K562 (cell line): ENCODE measurements around the gene GADL1. TPM values are rescaled to one million over a fixed set of nuclear protein-coding genes. Genes with fewer than 3 reads are reported as not detected.

ENCODE experiments used
- ATAC-seq: fragments of 200-7000 bp; cut with Tn5 transposase; 3 replicates; pipeline ENCODE4 v1.9.1; 2020; ENCODE audit warnings: moderate library complexity
- BruUV-seq: library from RNA; stranded (reverse); fragments of 400-500 nt; replicated peaks from 2 replicates; lab custom pipeline; 2021; lab: Mats Ljungman, UMichigan
- CTCF ChIA-PET: fragments of 300-600 bp; formaldehyde crosslinking; extraction: SDS; loops from one replicate; lab custom pipeline; 2021; ENCODE audit warnings: low intra/inter-chr PET ratio; lab: Yijun Ruan, JAX
- POLR2A ChIA-PET: fragments of 300-600, 350-650 bp; sonication (Branson Sonifier 250); formaldehyde crosslinking; extraction: SDS; loops from one replicate; lab custom pipeline; 2021; ENCODE audit warnings: antibody characterized with exemption, inconsistent platforms; lab: Yijun Ruan, JAX
- DNase-seq, 4 experiments: peaks; one replicate each; pipeline versions ENCODE4 v3.0.0 to v3.0.0-alpha.2; 2011 to 2018; ENCODE audit warnings: low spot score in 3 of 4, mixed read lengths in 3 of 4; ENCODE audit errors: extremely low read depth in 1 of 4
- FAIRE-seq: peaks from 2 replicates; lab custom pipeline; 2011; peaks lifted over from hg19 to GRCh38; lab: Jason Lieb, UNC
- H2AFZ ChIP-seq: 2 replicates; pipeline ENCODE4 v1.6.0; 2011; ENCODE audit warnings: low read depth, low read length, control low read depth, inconsistent platforms
- H3K27ac ChIP-seq: fragments of 200-600 bp; 3 replicates; pipeline ENCODE4 v1.8.0; 2011; ENCODE audit warnings: low read depth, mild to moderate bottlenecking, control low read depth, inconsistent platforms, low read length, moderate library complexity, mixed read lengths; ENCODE audit errors: extremely low read depth
- H3K27me3 ChIP-seq, 2 experiments: fragments of 300-600 bp in 1 of 2; 2 replicates in 1 of 2; 3 replicates in 1 of 2; pipeline versions ENCODE4 v1.6.0 to v1.8.0; 2011; ENCODE audit warnings: inconsistent platforms in 2 of 2, low read length in 2 of 2, mild to moderate bottlenecking in 1 of 2, mixed read lengths in 1 of 2, moderate library complexity in 1 of 2; ENCODE audit not compliant: control insufficient read depth in 2 of 2, insufficient read depth in 2 of 2
- H3K36me3 ChIP-seq: fragments of 300-600 bp; 3 replicates; pipeline ENCODE4 v1.8.0; 2011; ENCODE audit warnings: mild to moderate bottlenecking, low read length, inconsistent platforms; ENCODE audit not compliant: control insufficient read depth, insufficient read depth
- H3K4me1 ChIP-seq, 2 experiments: fragments of 200-600 bp in 1 of 2; replicated peaks in 1 of 2; 2 replicates in 1 of 2; 3 replicates in 1 of 2; pipeline versions ENCODE4 v1.5.1 to v1.8.0; 2011; ENCODE audit warnings: inconsistent platforms in 2 of 2, low read length in 2 of 2, mild to moderate bottlenecking in 1 of 2, mixed read lengths in 1 of 2, moderate library complexity in 1 of 2; ENCODE audit not compliant: control insufficient read depth in 2 of 2, insufficient read depth in 2 of 2
- H3K4me2 ChIP-seq: 2 replicates; pipeline ENCODE4 v1.6.1; 2011; ENCODE audit warnings: low read length, control low read depth, inconsistent platforms, mixed read lengths; ENCODE audit not compliant: insufficient read depth
- H3K4me3 ChIP-seq: fragments of 200-600 bp; sonication (generic), shearing (Covaris generic); 2 replicates; pipeline ENCODE4 v1.5.1; 2016; ENCODE audit warnings: control low read depth, inconsistent platforms
- H3K79me2 ChIP-seq: fragments of 200-600 bp; 3 replicates; pipeline ENCODE4 v1.8.0; 2011; ENCODE audit warnings: low read length, inconsistent platforms; ENCODE audit not compliant: control insufficient read depth, insufficient read depth
- H3K9ac ChIP-seq, 2 experiments: 2 replicates each; pipeline versions ENCODE4 v1.6.0 to v1.6.1; 2011; ENCODE audit warnings: low read depth in 2 of 2, low read length in 2 of 2, control low read depth in 1 of 2, inconsistent platforms in 1 of 2, mild to moderate bottlenecking in 1 of 2, mixed read lengths in 1 of 2; ENCODE audit not compliant: insufficient read depth in 1 of 2
- H3K9me1 ChIP-seq: one replicate; pipeline ENCODE4 v1.6.0; 2011; ENCODE audit warnings: inconsistent platforms, mild to moderate bottlenecking, low read length, moderate library complexity; ENCODE audit not compliant: control insufficient read depth, insufficient read depth
- H3K9me3 ChIP-seq: replicated peaks from 2 replicates; pipeline ENCODE4 v1.5.1; 2011; ENCODE audit warnings: low read depth, low read length, inconsistent platforms; ENCODE audit not compliant: control insufficient read depth, insufficient read depth
- H4K20me1 ChIP-seq: replicated peaks from 2 replicates; pipeline ENCODE4 v1.6.1; 2011; ENCODE audit warnings: low read length, inconsistent platforms, mixed read lengths; ENCODE audit not compliant: control insufficient read depth, insufficient read depth
- ARID1B ChIP-seq: fragments of 450-650 bp; IDR thresholded peaks from 2 replicates; pipeline ENCODE4 v1.6.1; 2016; ENCODE audit warnings: antibody characterized with exemption, mild to moderate bottlenecking, inconsistent platforms
- CXXC5 ChIP-seq: fragments of 250-450 bp; sonication (Bioruptor Pico); IDR thresholded peaks from 2 replicates; pipeline ENCODE4 v1.8.0; 2022; ENCODE audit warnings: inconsistent platforms, mild to moderate bottlenecking, moderate library complexity
- DIDO1 ChIP-seq: fragments of 450-650 bp; IDR thresholded peaks from 2 replicates; pipeline ENCODE4 v1.6.1; 2016; ENCODE audit warnings: low read depth, missing biosample characterization, missing genetic modification characterization
- GABPB1 ChIP-seq: sonication (generic); formaldehyde crosslinking; IDR thresholded peaks from 2 replicates; pipeline ENCODE4 v1.8.0; 2022; ENCODE audit warnings: mild to moderate bottlenecking, missing genetic modification reagents
- HMG20B ChIP-seq: fragments of 250-450 bp; sonication (Bioruptor Pico); IDR thresholded peaks from 2 replicates; pipeline ENCODE4 v1.5.0; 2021; ENCODE audit warnings: mild to moderate bottlenecking
- IFI16 ChIP-seq: fragments of 250-450 bp; sonication (Bioruptor Pico); IDR thresholded peaks from 2 replicates; pipeline ENCODE4 v2.1.2; 2022; ENCODE audit warnings: mild to moderate bottlenecking, inconsistent platforms
- KDM2B ChIP-seq: fragments of 250-450 bp; sonication (Bioruptor Pico); IDR thresholded peaks from 2 replicates; pipeline ENCODE4 v1.8.0; 2021; ENCODE audit warnings: mild to moderate bottlenecking, moderate library complexity
- PTTG1 ChIP-seq: fragments of 450-650 bp; IDR thresholded peaks from 2 replicates; pipeline ENCODE4 v1.6.1; 2016; ENCODE audit warnings: low read depth, mild to moderate bottlenecking, missing genetic modification characterization, missing compliant biosample characterization
- RAD51 ChIP-seq: fragments of 450-650 bp; IDR thresholded peaks from 2 replicates; pipeline ENCODE4 v1.7.1; 2016; ENCODE audit warnings: low read depth, mild to moderate bottlenecking, borderline replicate concordance
- ZFP30 ChIP-seq: fragments of 250-450 bp; sonication (Bioruptor Pico); IDR thresholded peaks from 2 replicates; pipeline ENCODE4 v1.8.0; 2022; ENCODE audit warnings: moderate library complexity, mild to moderate bottlenecking, inconsistent platforms, borderline replicate concordance
- ZNF507 ChIP-seq: conservative IDR thresholded peaks from 2 replicates; pipeline ENCODE4 v1.6.1; 2017; ENCODE audit warnings: missing genetic modification characterization, missing compliant biosample characterization
- WGBS: fragments of 100-300 bp; shearing (Covaris generic); methylation state at CpG from one replicate; pipeline ENCODE4 v1.1.6; 2016; ENCODE audit warnings: low coverage, mixed read lengths; ENCODE audit not compliant: insufficient coverage; ENCODE audit errors: missing lambda C conversion rate; 5-methylcytosine and 5-hydroxymethylcytosine counted together
- in situ Hi-C: fragments of 300-500 bp; cut with MboI; formaldehyde crosslinking; loops from 4 replicates; pipeline ENCODE4 v1.15.0; 2018; ENCODE audit warnings: inconsistent platforms, mixed read lengths
- intact Hi-C: fragments of 100-400 bp; cut with micrococcal nuclease; formaldehyde crosslinking; loops from 2 replicates; pipeline ENCODE4 v1.14.2; 2022
- polyA plus RNA-seq, 8 experiments: library from polyadenylated mRNA; depleted of rRNA in 4 of 8; stranded (reverse) in 5 of 8; unstranded in 3 of 8; fragments of >200 nt; fragmentation: Nextera tagmentation in 2 of 8; fragmentation: Illumina TruSeq in 1 of 8; extraction: Ambion mirVana in 2 of 8; extraction: Trizol in 1 of 8; gene quantifications; 2 replicates each; pipeline versions ENCODE4 v1.2.1 to v1.2.3, GENCODE V29; 2011 to 2014; ENCODE audit warnings: inconsistent platforms in 1 of 8, missing spikeins in 1 of 8
- total RNA-seq, 7 experiments: library from RNA; depleted of rRNA in 6 of 7; stranded (reverse); fragments of >200 nt in 6 of 7; fragmentation: Illumina TruSeq in 2 of 7; extraction: Trizol in 2 of 7; gene quantifications; 2 replicates each; pipeline versions ENCODE4 v1.2.1 to v1.2.3, GENCODE V29; 2011 to 2021; ENCODE audit warnings: low replicate concordance in 1 of 7
- TF ChIP-seq, protein P1 (sequence below): fragments of 250-450 bp; sonication (Bioruptor Pico); IDR thresholded peaks from 2 replicates; pipeline ENCODE4 v1.5.0; 2021; ENCODE audit warnings: mild to moderate bottlenecking, borderline replicate concordance
- TF ChIP-seq, protein P2 (sequence below): sonication (generic); formaldehyde crosslinking; IDR thresholded peaks from 2 replicates; pipeline ENCODE4 v1.8.1; 2023; ENCODE audit warnings: mild to moderate bottlenecking, missing genetic modification reagents
- TF ChIP-seq, protein P3 (sequence below): fragments of 450-650 bp; IDR thresholded peaks from 2 replicates; pipeline ENCODE4 v1.6.1; 2016; ENCODE audit warnings: antibody characterized with exemption
- TF ChIP-seq, protein P4 (sequence below): fragments of 200-800 bp; sonication (Bioruptor generic); IDR thresholded peaks from 2 replicates; pipeline ENCODE4 v1.6.1; 2017; ENCODE audit warnings: missing genetic modification characterization, missing compliant biosample characterization

GADL1 gene
- total and polyA plus RNA-seq, 9 of the 15 experiments (the other 6 are each of a cell fraction or from before 2014, with no cell fraction given): 0.07 TPM; not detected in 8

DNA sequence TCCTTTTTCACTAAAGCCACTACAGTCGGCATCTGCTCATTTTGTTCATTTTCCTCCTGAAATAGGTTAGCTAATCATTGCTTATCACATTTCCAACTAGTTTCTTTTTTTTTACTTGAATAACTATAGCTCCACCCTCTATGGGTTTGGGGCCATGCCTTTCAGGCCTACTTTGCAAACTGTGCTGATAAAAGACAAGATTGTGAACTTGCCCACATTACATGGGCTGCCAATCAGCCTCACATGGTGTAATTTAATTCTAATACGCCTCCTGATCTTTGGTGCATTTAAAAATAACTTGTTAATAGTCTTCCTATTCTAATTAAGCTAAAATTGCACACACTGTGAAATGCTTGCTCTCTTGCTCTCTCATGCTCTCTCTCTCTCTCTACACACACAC is 197.6 kb downstream of the GADL1 start (continued):
- TF ChIP-seq, protein P1, sequence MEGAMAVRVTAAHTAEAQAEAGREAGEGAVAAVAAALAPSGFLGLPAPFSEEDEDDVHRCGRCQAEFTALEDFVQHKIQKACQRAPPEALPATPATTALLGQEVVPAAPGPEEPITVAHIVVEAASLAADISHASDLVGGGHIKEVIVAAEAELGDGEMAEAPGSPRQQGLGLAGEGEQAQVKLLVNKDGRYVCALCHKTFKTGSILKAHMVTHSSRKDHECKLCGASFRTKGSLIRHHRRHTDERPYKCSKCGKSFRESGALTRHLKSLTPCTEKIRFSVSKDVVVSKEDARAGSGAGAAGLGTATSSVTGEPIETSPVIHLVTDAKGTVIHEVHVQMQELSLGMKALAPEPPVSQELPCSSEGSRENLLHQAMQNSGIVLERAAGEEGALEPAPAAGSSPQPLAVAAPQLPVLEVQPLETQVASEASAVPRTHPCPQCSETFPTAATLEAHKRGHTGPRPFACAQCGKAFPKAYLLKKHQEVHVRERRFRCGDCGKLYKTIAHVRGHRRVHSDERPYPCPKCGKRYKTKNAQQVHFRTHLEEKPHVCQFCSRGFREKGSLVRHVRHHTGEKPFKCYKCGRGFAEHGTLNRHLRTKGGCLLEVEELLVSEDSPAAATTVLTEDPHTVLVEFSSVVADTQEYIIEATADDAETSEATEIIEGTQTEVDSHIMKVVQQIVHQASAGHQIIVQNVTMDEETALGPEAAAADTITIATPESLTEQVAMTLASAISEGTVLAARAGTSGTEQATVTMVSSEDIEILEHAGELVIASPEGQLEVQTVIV (CRISPR knock-in tag): no peak
- no peak for TF ChIP-seq ZNF507 (tag)
- TF ChIP-seq, protein P2, sequence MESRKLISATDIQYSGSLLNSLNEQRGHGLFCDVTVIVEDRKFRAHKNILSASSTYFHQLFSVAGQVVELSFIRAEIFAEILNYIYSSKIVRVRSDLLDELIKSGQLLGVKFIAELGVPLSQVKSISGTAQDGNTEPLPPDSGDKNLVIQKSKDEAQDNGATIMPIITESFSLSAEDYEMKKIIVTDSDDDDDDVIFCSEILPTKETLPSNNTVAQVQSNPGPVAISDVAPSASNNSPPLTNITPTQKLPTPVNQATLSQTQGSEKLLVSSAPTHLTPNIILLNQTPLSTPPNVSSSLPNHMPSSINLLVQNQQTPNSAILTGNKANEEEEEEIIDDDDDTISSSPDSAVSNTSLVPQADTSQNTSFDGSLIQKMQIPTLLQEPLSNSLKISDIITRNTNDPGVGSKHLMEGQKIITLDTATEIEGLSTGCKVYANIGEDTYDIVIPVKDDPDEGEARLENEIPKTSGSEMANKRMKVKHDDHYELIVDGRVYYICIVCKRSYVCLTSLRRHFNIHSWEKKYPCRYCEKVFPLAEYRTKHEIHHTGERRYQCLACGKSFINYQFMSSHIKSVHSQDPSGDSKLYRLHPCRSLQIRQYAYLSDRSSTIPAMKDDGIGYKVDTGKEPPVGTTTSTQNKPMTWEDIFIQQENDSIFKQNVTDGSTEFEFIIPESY: no peak

DNA sequence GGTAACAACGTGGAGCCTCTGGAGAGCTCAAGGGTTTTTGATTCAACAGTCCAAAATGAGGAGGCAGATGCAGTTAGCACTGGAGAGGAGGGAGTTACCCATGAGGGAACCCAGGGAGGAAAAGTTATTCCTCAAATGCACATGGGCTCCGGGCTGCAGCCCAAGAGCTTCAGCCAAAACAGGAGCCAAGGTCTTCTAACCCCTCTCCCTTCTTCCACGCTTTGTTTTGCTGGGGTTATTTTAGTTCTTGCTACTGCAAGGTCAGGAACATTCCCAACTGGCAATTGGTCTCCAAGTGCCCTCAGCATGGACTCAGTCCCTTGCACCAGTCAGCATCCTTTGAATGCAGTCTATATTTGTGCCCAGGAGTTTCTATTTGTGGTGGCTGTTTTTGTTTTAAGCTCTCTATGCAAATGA is 198.1 kb downstream of the GADL1 start:
- no peaks in the 10 kb centered on the region for H3K27me3 ChIP-seq
- in situ Hi-C loops (no loop called here), intact Hi-C loops (no loop called here)
- no TSS peak for BruUV-seq
- H3K4me2 ChIP-seq: no peak overlapping the region
- no peak overlapping the region for H3K9ac ChIP-seq
- no peak overlapping the region for H3K4me3 ChIP-seq
- DNase-seq (no peak), ATAC-seq (no peak), FAIRE-seq (no peak)
- no peaks in the 10 kb centered on the region for H3K9me1 ChIP-seq
- no peaks in the 10 kb centered on the region for H3K36me3 ChIP-seq
- POLR2A ChIA-PET: no interaction called here
- CTCF ChIA-PET: no interaction called here
- H2AFZ ChIP-seq: no peak overlapping the region
- H4K20me1 ChIP-seq: no peaks in the 10 kb centered on the region
- WGBS: 0% methylated on average over 3 of the region's 3 CpGs
- H3K4me1 ChIP-seq: no peaks in the 10 kb centered on the region
- H3K79me2 ChIP-seq: no peaks in the 10 kb centered on the region
- H3K9me3 ChIP-seq: no peaks in the 10 kb centered on the region
- H3K27ac ChIP-seq: no peak overlapping the region
- no peak for TF ChIP-seq GABPB1 (CRISPR knock-in tag)
- TF ChIP-seq CXXC5 (CRISPR knock-in tag): no peak
- TF ChIP-seq DIDO1 (tag): no peak
- TF ChIP-seq RAD51: no peak
- TF ChIP-seq ZFP30 (CRISPR knock-in tag): no peak
- TF ChIP-seq, protein P3, sequence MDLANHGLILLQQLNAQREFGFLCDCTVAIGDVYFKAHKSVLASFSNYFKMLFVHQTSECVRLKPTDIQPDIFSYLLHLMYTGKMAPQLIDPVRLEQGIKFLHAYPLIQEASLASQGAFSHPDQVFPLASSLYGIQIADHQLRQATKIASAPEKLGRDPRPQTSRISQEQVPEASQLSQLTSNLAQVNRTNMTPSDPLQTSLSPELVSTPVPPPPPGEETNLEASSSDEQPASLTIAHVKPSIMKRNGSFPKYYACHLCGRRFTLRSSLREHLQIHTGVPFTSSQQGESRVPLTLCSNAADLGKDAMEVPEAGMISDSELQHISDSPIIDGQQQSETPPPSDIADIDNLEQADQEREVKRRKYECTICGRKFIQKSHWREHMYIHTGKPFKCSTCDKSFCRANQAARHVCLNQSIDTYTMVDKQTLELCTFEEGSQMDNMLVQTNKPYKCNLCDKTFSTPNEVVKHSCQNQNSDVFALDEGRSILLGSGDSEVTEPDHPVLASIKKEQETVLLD: no peak
- no peak for TF ChIP-seq HMG20B
- TF ChIP-seq ARID1B: no peak
- no peak for TF ChIP-seq PTTG1 (tag)
- TF ChIP-seq IFI16: no peak
- TF ChIP-seq, protein P4, sequence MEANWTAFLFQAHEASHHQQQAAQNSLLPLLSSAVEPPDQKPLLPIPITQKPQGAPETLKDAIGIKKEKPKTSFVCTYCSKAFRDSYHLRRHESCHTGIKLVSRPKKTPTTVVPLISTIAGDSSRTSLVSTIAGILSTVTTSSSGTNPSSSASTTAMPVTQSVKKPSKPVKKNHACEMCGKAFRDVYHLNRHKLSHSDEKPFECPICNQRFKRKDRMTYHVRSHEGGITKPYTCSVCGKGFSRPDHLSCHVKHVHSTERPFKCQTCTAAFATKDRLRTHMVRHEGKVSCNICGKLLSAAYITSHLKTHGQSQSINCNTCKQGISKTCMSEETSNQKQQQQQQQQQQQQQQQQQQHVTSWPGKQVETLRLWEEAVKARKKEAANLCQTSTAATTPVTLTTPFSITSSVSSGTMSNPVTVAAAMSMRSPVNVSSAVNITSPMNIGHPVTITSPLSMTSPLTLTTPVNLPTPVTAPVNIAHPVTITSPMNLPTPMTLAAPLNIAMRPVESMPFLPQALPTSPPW (CRISPR knock-in tag): no peak
- TF ChIP-seq KDM2B: no peak
